ENCODE measurements around the gene CYTH4. TPM values are rescaled to one million over a fixed set of nuclear protein-coding genes. Genes with fewer than 3 reads are reported as not detected.

The CYTH4 gene
- total and polyA plus RNA-seq, 2 donors (not counting 3 experiments of a cell fraction or from before 2014, with no cell fraction given) = 0.06 TPM; not detected in 1

GRCh38 chr22:37316875-37317371 is 34.6 kb downstream of the CYTH4 start:
- intact Hi-C loops (cut with micrococcal nuclease) = loop anchor here (1.0 kb wide), 4 partner anchors 112 to 275 kb away; no protein-coding TSS in a partner anchor
- Histone ChIP-seq H3K36me3 (ENCODE audit: control insufficient read depth in 2 of 2, extremely low read depth in 1 of 2, insufficient read depth in 2 of 2, low read length in 2 of 2) (no peaks in the 10 kb centered on the region), H3K79me2 (ENCODE audit: control insufficient read depth, insufficient read depth, low read length) (no peaks in the 10 kb centered on the region), H3K4me1 (ENCODE audit: control insufficient read depth, extremely low read depth, insufficient read depth, low read length) (peaks cover 6% of the 10 kb centered on the region), H3K9me3 (replicated peaks; ENCODE audit: control insufficient read depth, insufficient read depth, low read length) (no peaks in the 10 kb centered on the region), H3K4me2 (ENCODE audit: insufficient read depth, low read length) (no peak overlapping the region), H3K27ac (ENCODE audit: insufficient read depth, low read depth, low read length) (no peak overlapping the region), H2AFZ (ENCODE audit: low read depth, low read length) (no peak overlapping the region), H3K4me3 (replicated peaks in 1 of 3; ENCODE audit: insufficient read depth in 1 of 3, low read depth in 1 of 3, low read length in 3 of 3) (no peak overlapping the region), H4K20me1 (replicated peaks; ENCODE audit: control insufficient read depth, extremely low read depth, insufficient read depth, low read length) (no peaks in the 10 kb centered on the region), H3K27me3 (ENCODE audit: control insufficient read depth in 2 of 2, insufficient read depth in 2 of 2, low read length in 2 of 2) (no peaks in the 10 kb centered on the region), H3K9ac (replicated peaks; ENCODE audit: extremely low read depth, insufficient read depth, low read length) (no peak overlapping the region), H3K9me1 (replicated peaks; ENCODE audit: control insufficient read depth, extremely low read depth, insufficient read depth, low read length) (no peaks in the 10 kb centered on the region)
- ChIA-PET CTCF (interaction anchor here (0.5 to 8.5 kb wide), 22 partner anchors 11 to 276 kb away, joined by 3 to 168 read pairs (median 3); partner anchors contain the start of gene ELFN2), POLR2A (no interaction called here)
- TF ChIP-seq POLR2AphosphoS5 (IDR thresholded peaks at IDR 0.05; ENCODE audit: insufficient read depth, low read depth, low read length) (no peak), MYC (IDR thresholded peaks at IDR 0.05; ENCODE audit: low read depth, low read length) (no peak), FOS (IDR thresholded peaks at IDR 0.05; ENCODE audit: borderline replicate concordance, insufficient read depth, low read length) (peak; percentile 25), JUN (IDR thresholded peaks at IDR 0.05; ENCODE audit: borderline replicate concordance, insufficient read depth, insufficient read length, low read depth) (no peak), GATA2 (IDR thresholded peaks at IDR 0.05; ENCODE audit: insufficient read depth, insufficient read length, low read depth, low read length) (no peak), POLR2A (IDR thresholded peaks at IDR 0.05; ENCODE audit: low read depth, low read length) (no peak), EZH2 (IDR thresholded peaks at IDR 0.05; ENCODE audit: borderline replicate concordance, low read depth, low read length, severe bottlenecking) (no peak)
- TF ChIP-seq, protein P1, sequence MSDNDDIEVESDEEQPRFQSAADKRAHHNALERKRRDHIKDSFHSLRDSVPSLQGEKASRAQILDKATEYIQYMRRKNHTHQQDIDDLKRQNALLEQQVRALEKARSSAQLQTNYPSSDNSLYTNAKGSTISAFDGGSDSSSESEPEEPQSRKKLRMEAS (IDR thresholded peaks at IDR 0.05; ENCODE audit: insufficient read depth, insufficient read length) = peak; percentile 22
- TF ChIP-seq, protein P2, sequence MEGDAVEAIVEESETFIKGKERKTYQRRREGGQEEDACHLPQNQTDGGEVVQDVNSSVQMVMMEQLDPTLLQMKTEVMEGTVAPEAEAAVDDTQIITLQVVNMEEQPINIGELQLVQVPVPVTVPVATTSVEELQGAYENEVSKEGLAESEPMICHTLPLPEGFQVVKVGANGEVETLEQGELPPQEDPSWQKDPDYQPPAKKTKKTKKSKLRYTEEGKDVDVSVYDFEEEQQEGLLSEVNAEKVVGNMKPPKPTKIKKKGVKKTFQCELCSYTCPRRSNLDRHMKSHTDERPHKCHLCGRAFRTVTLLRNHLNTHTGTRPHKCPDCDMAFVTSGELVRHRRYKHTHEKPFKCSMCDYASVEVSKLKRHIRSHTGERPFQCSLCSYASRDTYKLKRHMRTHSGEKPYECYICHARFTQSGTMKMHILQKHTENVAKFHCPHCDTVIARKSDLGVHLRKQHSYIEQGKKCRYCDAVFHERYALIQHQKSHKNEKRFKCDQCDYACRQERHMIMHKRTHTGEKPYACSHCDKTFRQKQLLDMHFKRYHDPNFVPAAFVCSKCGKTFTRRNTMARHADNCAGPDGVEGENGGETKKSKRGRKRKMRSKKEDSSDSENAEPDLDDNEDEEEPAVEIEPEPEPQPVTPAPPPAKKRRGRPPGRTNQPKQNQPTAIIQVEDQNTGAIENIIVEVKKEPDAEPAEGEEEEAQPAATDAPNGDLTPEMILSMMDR (IDR thresholded peaks at IDR 0.05; ENCODE audit: extremely low read depth in 1 of 2, insufficient read depth in 1 of 2, low read depth in 1 of 2, low read length in 2 of 2) = peak; percentile 93
- DNase-seq (ENCODE audit: low read depth, low spot score) (peak; percentile 82), FAIRE-seq (peak; percentile 98)
- dilution Hi-C loops (cut with MboI; ENCODE audit: extremely low pct_ligation_motif_present, low sequenced_read_pairs) = no loop called here
- no TSS peak for BruUV-seq (replicated peaks)

All from endothelial cell of umbilical vein (primary cell).